ENCODE results near the gene UNC13D.
A peak's percentile ranks its signal among the peaks of the same experiment; 100 is the strongest.
"Not testable (repeated sequence)": the region's sequence is repeated elsewhere in the genome, so short reads cannot be mapped to it uniquely, and the experiment has no call there.

Gene UNC13D

GRCh38 chr17:75874323-75875181 lies 30.3 kb upstream of the UNC13D start:
- DNase-seq, result no peak

- no peak for DNase-seq
Measured at GRCh38 chr17:75873587-75874322, 29.6 kb upstream of the UNC13D start.

GRCh38 chr17:75872434-75873351 lies 28.5 kb upstream of the UNC13D start:
- peak; percentile 74 for DNase-seq

GRCh38 chr17:75870228-75870627 lies 26.0 kb upstream of the UNC13D start:
- not testable (repeated sequence) for DNase-seq

- DNase-seq, result no peak
Measured at GRCh38 chr17:75869282-75870141, 25.3 kb upstream of the UNC13D start.

- not testable (repeated sequence) for DNase-seq
Measured at GRCh38 chr17:75868730-75869281, 24.6 kb upstream of the UNC13D start.

GRCh38 chr17:75865404-75866188 lies 21.4 kb upstream of the UNC13D start:
- DNase-seq, result not testable (repeated sequence)

- peak; percentile 29 for DNase-seq
Measured at GRCh38 chr17:75864887-75865286, 20.7 kb upstream of the UNC13D start.

GRCh38 chr17:75864448-75864871 lies 20.3 kb upstream of the UNC13D start:
- peak; percentile 44 for DNase-seq

- no peak for DNase-seq
Measured at GRCh38 chr17:75861927-75862317, 17.7 kb upstream of the UNC13D start.

GRCh38 chr17:75859358-75859757 lies 15.2 kb upstream of the UNC13D start:
- not testable (repeated sequence) for DNase-seq

GRCh38 chr17:75856062-75856756 lies 12.0 kb upstream of the UNC13D start:
- peak; percentile 54 for DNase-seq

- peak; percentile 98 for DNase-seq
Measured at GRCh38 chr17:75855310-75856061, 11.3 kb upstream of the UNC13D start, which contains the start of gene WBP2. Gene WBP2 (minus strand): TSS chr17:75855335. CDS start chr17:75855297, 38 bp downstream.

- DNase-seq, result no peak
Measured at GRCh38 chr17:75854881-75855309, 10.7 kb upstream of the UNC13D start.

- DNase-seq, result no peak
Measured at GRCh38 chr17:75854101-75854748, 10.0 kb upstream of the UNC13D start.

GRCh38 chr17:75853433-75853832 lies 9.2 kb upstream of the UNC13D start:
- no peak for DNase-seq

- not testable (repeated sequence) for DNase-seq
Measured at GRCh38 chr17:75851693-75851991, 7.4 kb upstream of the UNC13D start.

GRCh38 chr17:75850928-75851692 lies 6.9 kb upstream of the UNC13D start:
- DNase-seq, result no peak
